GM13976 (cell line): ENCODE measurements around the gene SIRT3.

Experiments used
- DNase-seq: peaks from one replicate; pipeline ENCODE4 v3.0.0; 2012; ENCODE audit warnings: low spot score
- CTCF ChIP-seq: IDR thresholded peaks from 2 replicates; pipeline ENCODE4 v1.5.1; 2012; ENCODE audit warnings: borderline replicate concordance, mild to moderate bottlenecking; ENCODE audit not compliant: insufficient read depth; ENCODE audit errors: extremely low read depth, missing control alignments, control extremely low read depth
- in situ Hi-C: fragments of 300-500 bp; cut with MboI; formaldehyde crosslinking; loops from one replicate; pipeline ENCODE4 v1.12.0; 2022; ENCODE audit warnings: low sequenced_read_pairs, mixed read lengths, inconsistent platforms; ENCODE audit not compliant: unreplicated experiment

Gene SIRT3

GRCh38 chr11:230431-230830 is 5.7 kb downstream of the SIRT3 start:
- DNase-seq, result no peak
- in situ Hi-C loops, result no loop called here
- no peak for TF ChIP-seq CTCF

- DNase-seq, result no peak
- TF ChIP-seq CTCF, result no peak
- in situ Hi-C loops, result no loop called here
Observed at GRCh38 chr11:227824-228379, 8.2 kb downstream of the SIRT3 start.

DNA sequence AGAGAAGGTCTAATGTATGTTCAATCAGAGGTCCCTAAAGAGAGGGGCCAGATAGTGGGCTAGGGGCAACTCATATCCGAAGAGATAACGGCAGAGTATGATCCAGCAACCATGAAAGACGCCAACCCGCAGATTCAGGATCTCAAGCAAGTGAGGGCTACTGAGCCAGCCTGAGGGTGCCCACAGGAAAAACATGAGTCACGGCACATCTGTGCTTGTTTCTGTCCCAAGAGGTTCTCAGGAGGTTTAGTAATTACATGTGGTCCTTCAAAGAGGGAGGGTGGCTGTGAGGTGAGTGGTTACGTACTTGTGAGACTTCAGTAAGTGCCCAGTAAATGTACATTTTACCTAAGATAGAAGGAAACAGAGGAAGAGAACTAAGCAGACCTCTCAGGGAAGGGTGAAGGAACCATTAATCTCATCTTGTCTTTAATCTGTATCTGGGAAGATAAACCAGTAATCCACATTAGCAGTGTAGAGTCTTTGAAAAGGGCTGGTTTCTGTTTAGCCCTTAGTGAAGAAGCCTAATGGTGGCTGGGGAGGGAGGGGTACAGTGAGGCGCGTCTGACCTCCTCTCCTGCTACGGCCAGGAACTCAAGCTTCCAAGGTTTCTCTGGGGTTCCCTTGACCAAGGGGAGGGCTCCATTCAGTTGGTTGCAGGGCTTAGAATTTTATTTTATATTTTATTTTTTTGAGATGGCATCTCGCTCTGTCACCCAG is 10.2 kb downstream of the SIRT3 start:
- peak; percentile 41 for DNase-seq
- TF ChIP-seq CTCF, result no peak
- in situ Hi-C loops, result no loop called here

- no peak for TF ChIP-seq CTCF
- no peak for DNase-seq
- in situ Hi-C loops, result no loop called here
Observed at GRCh38 chr11:224424-224823, 11.7 kb downstream of the SIRT3 start.

GRCh38 chr11:223884-224283 is 12.3 kb downstream of the SIRT3 start:
- in situ Hi-C loops, result no loop called here
- TF ChIP-seq CTCF, result no peak
- DNase-seq, result no peak

DNA sequence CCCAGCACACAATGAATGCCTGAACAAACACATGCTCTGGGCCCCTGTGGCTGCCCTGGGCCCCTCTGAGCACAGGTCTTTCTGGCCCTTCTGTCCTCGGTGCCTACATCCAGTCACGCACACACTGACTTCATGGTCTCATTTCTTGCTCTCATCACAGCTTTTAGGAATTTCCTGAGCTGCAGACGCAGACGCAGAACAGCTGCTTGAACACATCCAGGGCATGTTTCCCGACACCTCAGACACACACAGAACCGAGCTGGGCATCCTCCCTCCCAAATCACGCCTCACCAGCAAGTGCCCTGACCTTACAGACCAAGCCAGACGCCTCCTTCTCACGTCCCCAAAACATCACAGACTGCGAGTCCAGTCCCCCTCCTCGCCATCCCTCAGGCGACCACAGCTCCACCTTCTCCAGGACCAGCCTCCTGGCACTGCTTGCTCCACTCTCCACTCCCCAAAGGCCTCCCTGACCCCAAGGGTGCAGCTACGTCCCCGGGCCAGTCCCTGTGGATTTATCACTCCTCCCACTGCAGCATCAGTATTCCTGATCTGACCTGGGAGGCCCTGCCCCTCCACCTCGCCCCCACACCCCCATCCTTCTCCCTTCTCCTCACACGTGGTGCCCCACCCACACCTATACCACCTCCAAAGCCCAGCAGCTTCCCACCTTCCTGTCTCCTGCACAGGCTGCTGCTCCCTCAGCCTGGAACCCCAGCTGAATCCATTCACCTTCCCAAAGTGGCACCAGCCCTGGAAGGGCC is 12.9 kb downstream of the SIRT3 start:
- TF ChIP-seq CTCF, result no peak
- DNase-seq, result peak; percentile 9
- in situ Hi-C loops, result no loop called here
